GM21390 (cell line): ENCODE results near the gene ST7.
A peak's percentile ranks its signal among the peaks of the same experiment; 100 is the strongest.

Experiments used
- ATAC-seq: cut with Tn5 transposase; IDR thresholded peaks from one replicate; pipeline ENCODE4 v1.9.1; 2021; ENCODE audit not compliant: unreplicated experiment

The ST7 gene

GRCh38 chr7:117087639-117088396 is 134.5 kb downstream of the ST7 start:
- no peak for ATAC-seq

GRCh38 chr7:117088623-117089194 is 135.4 kb downstream of the ST7 start:
- no peak for ATAC-seq

GRCh38 chr7:117090791-117091190 is 137.5 kb downstream of the ST7 start:
- no peak for ATAC-seq

- no peak for ATAC-seq
These were observed 138.4 kb downstream of the ST7 start for GRCh38 chr7:117091721-117092120.

GRCh38 chr7:117092785-117093184 is 139.5 kb downstream of the ST7 start:
- no peak for ATAC-seq

- ATAC-seq = no peak
These were observed 141.2 kb downstream of the ST7 start for GRCh38 chr7:117094457-117094856.

- no peak for ATAC-seq
These were observed 141.8 kb downstream of the ST7 start for GRCh38 chr7:117095055-117095454.

- no peak for ATAC-seq
These were observed 143.0 kb downstream of the ST7 start for GRCh38 chr7:117096330-117096729.

GRCh38 chr7:117096942-117097341 is 143.6 kb downstream of the ST7 start:
- ATAC-seq = no peak

GRCh38 chr7:117097860-117098259 is 144.6 kb downstream of the ST7 start:
- no peak for ATAC-seq

- no peak for ATAC-seq
These were observed 145.2 kb downstream of the ST7 start for GRCh38 chr7:117098457-117098856.

GRCh38 chr7:117101026-117101425 is 147.7 kb downstream of the ST7 start:
- ATAC-seq = no peak

- ATAC-seq = peak; percentile 95
These were observed 157.4 kb downstream of the ST7 start for GRCh38 chr7:117110480-117111315.

- ATAC-seq = no peak
These were observed 158.2 kb downstream of the ST7 start for GRCh38 chr7:117111535-117111934.

- ATAC-seq = no peak
These were observed 159.3 kb downstream of the ST7 start for GRCh38 chr7:117112640-117113039.

GRCh38 chr7:117113871-117114270 is 160.6 kb downstream of the ST7 start:
- ATAC-seq = no peak

- ATAC-seq = no peak
These were observed 161.0 kb downstream of the ST7 start for GRCh38 chr7:117114272-117114671.

- no peak for ATAC-seq
These were observed 162.9 kb downstream of the ST7 start for GRCh38 chr7:117116211-117116610.

- no peak for ATAC-seq
These were observed 163.9 kb downstream of the ST7 start for GRCh38 chr7:117117172-117117571.

- ATAC-seq = no peak
These were observed 165.4 kb downstream of the ST7 start for GRCh38 chr7:117118579-117119180.

GRCh38 chr7:117119192-117119924 is 166.1 kb downstream of the ST7 start:
- no peak for ATAC-seq
